ENCODE measurements around the gene NTMT1. TPM values are rescaled to one million over a fixed set of nuclear protein-coding genes. Genes with fewer than 3 reads are reported as not detected.

The NTMT1 gene
- polyA plus RNA-seq, 2 of the 4 experiments (the other 2 are of a cell fraction), result 49.4 to 92.2 TPM

DNA sequence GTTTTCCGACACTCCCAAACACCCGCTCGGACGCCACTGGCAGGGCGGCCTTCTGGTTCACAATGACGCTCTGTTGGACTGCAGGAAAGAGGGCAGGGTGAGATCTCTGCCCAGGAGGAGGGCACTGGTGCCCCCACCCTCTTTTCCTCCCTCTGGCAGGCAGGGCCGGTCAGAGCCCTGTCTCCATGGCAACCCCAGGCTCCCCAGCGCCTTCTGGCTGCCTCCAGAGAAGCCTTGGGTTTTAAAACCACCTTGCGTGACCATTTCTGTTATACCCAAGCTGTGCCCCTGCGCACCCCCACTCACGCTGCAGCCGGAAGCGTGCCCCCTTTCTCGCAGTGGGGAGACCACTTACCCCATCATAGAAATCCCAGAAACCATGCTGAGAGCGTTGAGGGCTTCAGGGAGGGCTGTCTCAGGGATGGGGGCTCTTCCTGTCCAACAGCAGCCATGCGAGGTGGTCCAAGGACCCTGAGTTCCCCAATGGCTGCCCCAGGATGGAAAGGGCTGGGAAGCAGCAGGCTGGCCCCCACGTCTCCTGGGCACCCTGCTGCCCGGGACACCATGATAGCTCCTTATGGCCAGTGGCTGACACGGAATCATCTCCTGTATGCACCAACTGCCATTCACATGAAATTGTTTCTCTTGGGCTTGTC lies 12.3 kb upstream of the NTMT1 start:
- DNase-seq (ENCODE audit: low read depth in 1 of 2, low spot score in 1 of 2) (no peak), FAIRE-seq (no peak), ATAC-seq (no peak)
- TF ChIP-seq RAD21 (conservative IDR thresholded peaks at IDR 0.05 in 1 of 2, IDR thresholded peaks at IDR 0.05 in 1 of 2) (no peak), RFX5 (IDR thresholded peaks at IDR 0.05) (no peak), MAZ (IDR thresholded peaks at IDR 0.05; ENCODE audit: borderline replicate concordance, low read depth, low read length) (no peak), FOSB (CRISPR knock-in tag; IDR thresholded peaks at IDR 0.05) (no peak), GATA3 (IDR thresholded peaks at IDR 0.05; ENCODE audit: borderline replicate concordance) (no peak), ZFP36 (IDR thresholded peaks at IDR 0.05; ENCODE audit: borderline replicate concordance, partially characterized antibody) (no peak), CHD4 (IDR thresholded peaks at IDR 0.05; ENCODE audit: borderline replicate concordance) (no peak), POLR2AphosphoS2 (conservative IDR thresholded peaks at IDR 0.05; ENCODE audit: low read length) (no peak), KDM1A (IDR thresholded peaks at IDR 0.05; ENCODE audit: low read depth) (no peak)
- TF ChIP-seq, protein P1, sequence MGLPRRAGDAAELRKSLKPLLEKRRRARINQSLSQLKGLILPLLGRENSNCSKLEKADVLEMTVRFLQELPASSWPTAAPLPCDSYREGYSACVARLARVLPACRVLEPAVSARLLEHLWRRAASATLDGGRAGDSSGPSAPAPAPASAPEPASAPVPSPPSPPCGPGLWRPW (IDR thresholded peaks at IDR 0.05), result no peak
- TF ChIP-seq, protein P2, sequence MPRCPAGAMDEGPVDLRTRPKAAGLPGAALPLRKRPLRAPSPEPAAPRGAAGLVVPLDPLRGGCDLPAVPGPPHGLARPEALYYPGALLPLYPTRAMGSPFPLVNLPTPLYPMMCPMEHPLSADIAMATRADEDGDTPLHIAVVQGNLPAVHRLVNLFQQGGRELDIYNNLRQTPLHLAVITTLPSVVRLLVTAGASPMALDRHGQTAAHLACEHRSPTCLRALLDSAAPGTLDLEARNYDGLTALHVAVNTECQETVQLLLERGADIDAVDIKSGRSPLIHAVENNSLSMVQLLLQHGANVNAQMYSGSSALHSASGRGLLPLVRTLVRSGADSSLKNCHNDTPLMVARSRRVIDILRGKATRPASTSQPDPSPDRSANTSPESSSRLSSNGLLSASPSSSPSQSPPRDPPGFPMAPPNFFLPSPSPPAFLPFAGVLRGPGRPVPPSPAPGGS (IDR thresholded peaks at IDR 0.05), result no peak
- Histone ChIP-seq H3K4me3 (no peak overlapping the region), H3K27ac (peak overlapping the region; percentile 100; a peak in 5 of 6 replicates), H3K4me1 (peaks cover 58% of the 10 kb centered on the region), H3K9me3 (no peaks in the 10 kb centered on the region), H3K4me2 (no peak overlapping the region)
- POLR2A ChIA-PET, result interaction anchor here (1.3 kb wide), 1 partner anchor 12 kb away, joined by 4 read pairs; the partner anchor contains the start of gene NTMT1
- CTCF ChIA-PET, result interaction anchor here (1.0 to 23.2 kb wide), 7 partner anchors 9 to 478 kb away, joined by 3 to 653 read pairs (median 7); partner anchors contain the start of genes C9orf50 and NTMT1
- 86% methylated on average over 19 of the region's 19 CpGs for WGBS (ENCODE audit: missing lambda C conversion rate)

DNA sequence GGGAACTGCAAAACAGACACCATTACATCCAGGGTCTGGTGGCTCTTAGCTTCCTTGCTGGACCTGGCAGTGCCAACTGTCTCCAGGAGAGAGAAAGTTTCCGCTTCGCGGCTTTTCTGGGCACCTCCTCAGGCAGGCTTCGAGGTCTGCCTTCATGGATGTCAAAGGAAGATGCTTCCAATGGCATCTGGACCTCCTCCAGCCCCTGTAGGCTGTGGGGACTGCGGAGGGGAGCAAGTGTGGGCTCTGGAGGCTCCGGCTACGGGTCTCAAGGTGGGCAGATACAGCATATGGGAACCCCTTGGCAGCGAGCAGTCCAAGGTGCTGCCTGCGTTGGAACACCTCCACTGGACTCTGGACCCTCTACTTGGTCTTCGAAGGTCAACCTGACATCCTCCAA lies 11.0 kb upstream of the NTMT1 start:
- H3K4me1 ChIP-seq, result peaks cover 51% of the 10 kb centered on the region
- 92% methylated on average over 10 of the region's 10 CpGs for WGBS (ENCODE audit: missing lambda C conversion rate)
- H3K4me3 ChIP-seq, result no peak overlapping the region
- ChIA-PET CTCF (interaction anchor here (1.0 to 23.2 kb wide), 9 partner anchors 8 to 479 kb away, joined by 3 to 653 read pairs (median 4); partner anchors contain the start of genes C9orf50 and NTMT1), POLR2A (interaction anchor here (1.3 kb wide), 1 partner anchor 11 kb away, joined by 4 read pairs; the partner anchor contains the start of gene NTMT1)
- H3K27ac ChIP-seq, result peak overlapping the region in 1 of 2 experiments; percentile 100; a peak in 3 of 6 replicates
- no peak for DNase-seq (ENCODE audit: low read depth in 1 of 2, low spot score in 1 of 2)
- ATAC-seq, result no peak
- TF ChIP-seq EP300 (IDR thresholded peaks at IDR 0.05) (no peak), PHF8 (IDR thresholded peaks at IDR 0.05; ENCODE audit: borderline replicate concordance, low read depth) (no peak), HOXB5 (CRISPR knock-in tag; IDR thresholded peaks at IDR 0.05) (no peak), CBX2 (IDR thresholded peaks at IDR 0.05; ENCODE audit: borderline replicate concordance, low read depth) (no peak), POLR2AphosphoS2 (conservative IDR thresholded peaks at IDR 0.05; ENCODE audit: low read length) (no peak), JUNB (IDR thresholded peaks at IDR 0.05) (no peak), TFCP2L1 (CRISPR knock-in tag; IDR thresholded peaks at IDR 0.05) (no peak), GATA3 (IDR thresholded peaks at IDR 0.05; ENCODE audit: borderline replicate concordance) (no peak), FOXS1 (CRISPR knock-in tag; IDR thresholded peaks at IDR 0.05) (no peak), POLR2A (IDR thresholded peaks at IDR 0.05; ENCODE audit: low read length) (no peak), RARB (CRISPR knock-in tag; IDR thresholded peaks at IDR 0.05) (no peak), BHLHE40 (IDR thresholded peaks at IDR 0.05; ENCODE audit: low read depth, low read length) (no peak), HOXA7 (CRISPR knock-in tag; IDR thresholded peaks at IDR 0.05) (no peak), KDM1A (IDR thresholded peaks at IDR 0.05; ENCODE audit: low read depth) (no peak), RAD21 (conservative IDR thresholded peaks at IDR 0.05 in 1 of 2, IDR thresholded peaks at IDR 0.05 in 1 of 2) (no peak), HEYL (CRISPR knock-in tag; IDR thresholded peaks at IDR 0.05) (no peak), CEBPB (IDR thresholded peaks at IDR 0.05) (no peak)
- TF ChIP-seq, protein P3, sequence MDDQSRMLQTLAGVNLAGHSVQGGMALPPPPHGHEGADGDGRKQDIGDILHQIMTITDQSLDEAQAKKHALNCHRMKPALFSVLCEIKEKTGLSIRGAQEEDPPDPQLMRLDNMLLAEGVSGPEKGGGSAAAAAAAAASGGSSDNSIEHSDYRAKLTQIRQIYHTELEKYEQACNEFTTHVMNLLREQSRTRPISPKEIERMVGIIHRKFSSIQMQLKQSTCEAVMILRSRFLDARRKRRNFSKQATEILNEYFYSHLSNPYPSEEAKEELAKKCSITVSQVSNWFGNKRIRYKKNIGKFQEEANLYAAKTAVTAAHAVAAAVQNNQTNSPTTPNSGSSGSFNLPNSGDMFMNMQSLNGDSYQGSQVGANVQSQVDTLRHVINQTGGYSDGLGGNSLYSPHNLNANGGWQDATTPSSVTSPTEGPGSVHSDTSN (IDR thresholded peaks at IDR 0.05), result no peak
- TF ChIP-seq, protein P4, sequence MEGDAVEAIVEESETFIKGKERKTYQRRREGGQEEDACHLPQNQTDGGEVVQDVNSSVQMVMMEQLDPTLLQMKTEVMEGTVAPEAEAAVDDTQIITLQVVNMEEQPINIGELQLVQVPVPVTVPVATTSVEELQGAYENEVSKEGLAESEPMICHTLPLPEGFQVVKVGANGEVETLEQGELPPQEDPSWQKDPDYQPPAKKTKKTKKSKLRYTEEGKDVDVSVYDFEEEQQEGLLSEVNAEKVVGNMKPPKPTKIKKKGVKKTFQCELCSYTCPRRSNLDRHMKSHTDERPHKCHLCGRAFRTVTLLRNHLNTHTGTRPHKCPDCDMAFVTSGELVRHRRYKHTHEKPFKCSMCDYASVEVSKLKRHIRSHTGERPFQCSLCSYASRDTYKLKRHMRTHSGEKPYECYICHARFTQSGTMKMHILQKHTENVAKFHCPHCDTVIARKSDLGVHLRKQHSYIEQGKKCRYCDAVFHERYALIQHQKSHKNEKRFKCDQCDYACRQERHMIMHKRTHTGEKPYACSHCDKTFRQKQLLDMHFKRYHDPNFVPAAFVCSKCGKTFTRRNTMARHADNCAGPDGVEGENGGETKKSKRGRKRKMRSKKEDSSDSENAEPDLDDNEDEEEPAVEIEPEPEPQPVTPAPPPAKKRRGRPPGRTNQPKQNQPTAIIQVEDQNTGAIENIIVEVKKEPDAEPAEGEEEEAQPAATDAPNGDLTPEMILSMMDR (IDR thresholded peaks at IDR 0.05), result no peak
- TF ChIP-seq, protein P5, sequence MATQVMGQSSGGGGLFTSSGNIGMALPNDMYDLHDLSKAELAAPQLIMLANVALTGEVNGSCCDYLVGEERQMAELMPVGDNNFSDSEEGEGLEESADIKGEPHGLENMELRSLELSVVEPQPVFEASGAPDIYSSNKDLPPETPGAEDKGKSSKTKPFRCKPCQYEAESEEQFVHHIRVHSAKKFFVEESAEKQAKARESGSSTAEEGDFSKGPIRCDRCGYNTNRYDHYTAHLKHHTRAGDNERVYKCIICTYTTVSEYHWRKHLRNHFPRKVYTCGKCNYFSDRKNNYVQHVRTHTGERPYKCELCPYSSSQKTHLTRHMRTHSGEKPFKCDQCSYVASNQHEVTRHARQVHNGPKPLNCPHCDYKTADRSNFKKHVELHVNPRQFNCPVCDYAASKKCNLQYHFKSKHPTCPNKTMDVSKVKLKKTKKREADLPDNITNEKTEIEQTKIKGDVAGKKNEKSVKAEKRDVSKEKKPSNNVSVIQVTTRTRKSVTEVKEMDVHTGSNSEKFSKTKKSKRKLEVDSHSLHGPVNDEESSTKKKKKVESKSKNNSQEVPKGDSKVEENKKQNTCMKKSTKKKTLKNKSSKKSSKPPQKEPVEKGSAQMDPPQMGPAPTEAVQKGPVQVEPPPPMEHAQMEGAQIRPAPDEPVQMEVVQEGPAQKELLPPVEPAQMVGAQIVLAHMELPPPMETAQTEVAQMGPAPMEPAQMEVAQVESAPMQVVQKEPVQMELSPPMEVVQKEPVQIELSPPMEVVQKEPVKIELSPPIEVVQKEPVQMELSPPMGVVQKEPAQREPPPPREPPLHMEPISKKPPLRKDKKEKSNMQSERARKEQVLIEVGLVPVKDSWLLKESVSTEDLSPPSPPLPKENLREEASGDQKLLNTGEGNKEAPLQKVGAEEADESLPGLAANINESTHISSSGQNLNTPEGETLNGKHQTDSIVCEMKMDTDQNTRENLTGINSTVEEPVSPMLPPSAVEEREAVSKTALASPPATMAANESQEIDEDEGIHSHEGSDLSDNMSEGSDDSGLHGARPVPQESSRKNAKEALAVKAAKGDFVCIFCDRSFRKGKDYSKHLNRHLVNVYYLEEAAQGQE (IDR thresholded peaks at IDR 0.05), result no peak
- no peak for FAIRE-seq
- no peak overlapping the region for H3K4me2 ChIP-seq
- H3K9me3 ChIP-seq, result no peaks in the 10 kb centered on the region

Data from A549 (cell line).